Natural killer cell (primary cell): ENCODE data around the gene RPL19. TPM values are rescaled to one million over a fixed set of nuclear protein-coding genes. Genes with fewer than 3 reads are reported as not detected.

Source experiments
- ATAC-seq, 3 donors: fragments of 150-1000 bp in 2 of 3; fragments of 200-7000 bp in 1 of 3; cut with Tn5 transposase; 1 replicate in 1 of 3; 2 replicates in 2 of 3; pipeline ENCODE4 v1.10.0; 2021; ENCODE audit warnings: mild to moderate bottlenecking in 2 of 3, moderate library complexity in 2 of 3
- DNase-seq, 2 donors: peaks; one replicate each; pipeline versions ENCODE4 v3.0.0 to v3.0.0-alpha.2; 2013 to 2021; ENCODE audit warnings: mixed read lengths in 1 of 2
- H3K27ac ChIP-seq: one replicate; pipeline ENCODE4 v1.5.1; 2013; ENCODE audit warnings: mild to moderate bottlenecking, low read length
- H3K27me3 ChIP-seq: one replicate; pipeline ENCODE4 v1.6.1; 2013; ENCODE audit warnings: low read length; ENCODE audit not compliant: control insufficient read depth, insufficient read depth
- H3K36me3 ChIP-seq: one replicate; pipeline ENCODE4 v1.6.1; 2013; ENCODE audit warnings: low read length; ENCODE audit not compliant: control insufficient read depth, insufficient read depth
- H3K4me1 ChIP-seq: one replicate; pipeline ENCODE4 v1.6.1; 2013; ENCODE audit warnings: low read length; ENCODE audit not compliant: control insufficient read depth, insufficient read depth
- H3K4me3 ChIP-seq: one replicate; pipeline ENCODE4 v1.5.1; 2013; ENCODE audit warnings: low read length
- H3K9me3 ChIP-seq: one replicate; pipeline ENCODE4 v1.6.1; 2013; ENCODE audit warnings: low read length; ENCODE audit not compliant: control insufficient read depth, insufficient read depth
- H3K27ac Mint-ChIP-seq, 2 donors: one replicate each; pipeline ENCODE4 v1.8.0; 2022; ENCODE audit warnings: mild to moderate bottlenecking in 2 of 2, mixed read lengths in 2 of 2, moderate library complexity in 1 of 2
- H3K27me3 Mint-ChIP-seq, 2 donors: one replicate each; pipeline ENCODE4 v1.8.0; 2022; ENCODE audit warnings: low read depth in 2 of 2, mixed read lengths in 2 of 2
- H3K36me3 Mint-ChIP-seq: one replicate; pipeline ENCODE4 v1.8.0; 2022; ENCODE audit warnings: mixed read lengths
- H3K4me1 Mint-ChIP-seq, 2 donors: one replicate each; pipeline ENCODE4 v1.8.0; 2022; ENCODE audit warnings: mixed read lengths in 2 of 2
- H3K4me3 Mint-ChIP-seq: one replicate; pipeline ENCODE4 v1.8.0; 2022; ENCODE audit warnings: mild to moderate bottlenecking, moderate library complexity, mixed read lengths
- H3K9me3 Mint-ChIP-seq, 2 donors: one replicate each; pipeline ENCODE4 v1.8.0; 2022; ENCODE audit warnings: mixed read lengths in 2 of 2
- WGBS: methylation state at CpG from one replicate; pipeline ENCODE4 v1.1.7; 2013; ENCODE audit warnings: missing lambda C conversion rate; ENCODE audit not compliant: insufficient coverage; 5-methylcytosine and 5-hydroxymethylcytosine counted together
- intact Hi-C: fragments of 100-400 bp; cut with micrococcal nuclease; formaldehyde crosslinking; loops from one replicate; pipeline ENCODE4 v1.14.2; 2022
- total RNA-seq, 4 donors: library from RNA; stranded (reverse); fragments of 120-200 nt in 1 of 4; gene quantifications; one replicate each; pipeline versions ENCODE4 v1.2.3 to v1.2.4, GENCODE V29; 2013 to 2022
- TF ChIP-seq, protein P1 (sequence below): fragments of 200-600 bp; IDR thresholded peaks from one replicate; pipeline ENCODE4 v1.8.0; 2022; ENCODE audit warnings: antibody characterized with exemption

The RPL19 gene
- total RNA-seq, 3 donors from 2014 or later (not counting 1 experiment from before 2014, with no cell fraction given) = 1,182 to 1,484 (median 1,482) TPM

DNA sequence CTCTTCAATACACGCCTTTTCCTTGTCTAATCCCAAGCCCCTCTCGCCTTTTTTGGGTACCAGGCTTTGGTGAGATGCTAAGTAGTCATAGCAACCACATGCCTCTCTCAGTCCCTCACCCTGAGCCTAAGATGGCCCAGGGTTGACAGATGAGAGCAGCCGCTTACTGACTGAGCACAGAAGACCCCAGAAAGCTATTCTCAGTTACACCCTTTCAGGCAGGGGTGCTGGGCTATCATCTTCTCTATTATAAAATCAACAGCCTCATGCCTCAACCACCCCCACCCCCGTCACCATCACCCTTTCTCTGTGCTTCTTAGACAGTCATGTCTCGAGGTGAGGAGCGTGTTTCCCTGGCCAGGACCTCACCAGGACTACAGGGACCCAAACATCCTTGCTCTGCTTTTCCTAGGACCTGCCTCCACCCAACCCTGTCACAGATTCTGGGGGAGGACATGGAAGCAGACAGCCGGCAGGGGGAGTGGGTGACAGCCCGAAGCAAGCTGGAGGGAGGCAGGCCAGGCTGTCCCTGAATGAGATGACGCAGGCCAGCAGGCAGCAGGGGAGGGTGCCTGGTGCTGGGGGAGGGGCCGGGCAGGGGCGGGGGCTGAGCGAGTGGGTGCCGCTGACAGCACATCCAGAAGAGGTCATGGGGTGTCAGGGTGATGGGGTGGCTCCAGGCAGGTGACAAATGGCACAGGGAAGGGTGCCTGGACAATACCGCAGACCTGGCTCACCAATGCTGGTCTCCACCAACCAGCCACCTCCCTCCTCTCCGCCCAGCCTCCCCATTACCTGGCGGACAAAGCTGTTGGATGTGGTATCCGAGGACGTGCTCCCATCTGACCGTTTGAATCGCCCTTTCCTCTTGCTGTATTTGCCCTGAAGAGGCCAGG, 5.7 kb upstream of the RPL19 start:
- Histone ChIP-seq H3K4me1 (peaks cover 42% of the 10 kb centered on the region), H3K4me3 (no peak overlapping the region), H3K9me3 (no peaks in the 10 kb centered on the region), H3K27ac (no peak overlapping the region), H3K36me3 (peaks cover 12% of the 10 kb centered on the region), H3K27me3 (no peaks in the 10 kb centered on the region)
- TF ChIP-seq, protein P1, sequence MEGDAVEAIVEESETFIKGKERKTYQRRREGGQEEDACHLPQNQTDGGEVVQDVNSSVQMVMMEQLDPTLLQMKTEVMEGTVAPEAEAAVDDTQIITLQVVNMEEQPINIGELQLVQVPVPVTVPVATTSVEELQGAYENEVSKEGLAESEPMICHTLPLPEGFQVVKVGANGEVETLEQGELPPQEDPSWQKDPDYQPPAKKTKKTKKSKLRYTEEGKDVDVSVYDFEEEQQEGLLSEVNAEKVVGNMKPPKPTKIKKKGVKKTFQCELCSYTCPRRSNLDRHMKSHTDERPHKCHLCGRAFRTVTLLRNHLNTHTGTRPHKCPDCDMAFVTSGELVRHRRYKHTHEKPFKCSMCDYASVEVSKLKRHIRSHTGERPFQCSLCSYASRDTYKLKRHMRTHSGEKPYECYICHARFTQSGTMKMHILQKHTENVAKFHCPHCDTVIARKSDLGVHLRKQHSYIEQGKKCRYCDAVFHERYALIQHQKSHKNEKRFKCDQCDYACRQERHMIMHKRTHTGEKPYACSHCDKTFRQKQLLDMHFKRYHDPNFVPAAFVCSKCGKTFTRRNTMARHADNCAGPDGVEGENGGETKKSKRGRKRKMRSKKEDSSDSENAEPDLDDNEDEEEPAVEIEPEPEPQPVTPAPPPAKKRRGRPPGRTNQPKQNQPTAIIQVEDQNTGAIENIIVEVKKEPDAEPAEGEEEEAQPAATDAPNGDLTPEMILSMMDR = no peak
- Mint-ChIP-seq H3K9me3 (no peaks in the 10 kb centered on the region), H3K4me1 (peaks cover 15 to 44% of the 10 kb centered on the region in 2 donors), H3K36me3 (no peaks in the 10 kb centered on the region), H3K27ac (peak overlapping the region in 1 of 2 donors; percentile 84), H3K27me3 (no peaks in the 10 kb centered on the region), H3K4me3 (no peak overlapping the region)
- DNase-seq (no peak), ATAC-seq (no peak)
- WGBS = 94% methylated on average over 20 of the region's 20 CpGs
- intact Hi-C loops = no loop called here

DNA sequence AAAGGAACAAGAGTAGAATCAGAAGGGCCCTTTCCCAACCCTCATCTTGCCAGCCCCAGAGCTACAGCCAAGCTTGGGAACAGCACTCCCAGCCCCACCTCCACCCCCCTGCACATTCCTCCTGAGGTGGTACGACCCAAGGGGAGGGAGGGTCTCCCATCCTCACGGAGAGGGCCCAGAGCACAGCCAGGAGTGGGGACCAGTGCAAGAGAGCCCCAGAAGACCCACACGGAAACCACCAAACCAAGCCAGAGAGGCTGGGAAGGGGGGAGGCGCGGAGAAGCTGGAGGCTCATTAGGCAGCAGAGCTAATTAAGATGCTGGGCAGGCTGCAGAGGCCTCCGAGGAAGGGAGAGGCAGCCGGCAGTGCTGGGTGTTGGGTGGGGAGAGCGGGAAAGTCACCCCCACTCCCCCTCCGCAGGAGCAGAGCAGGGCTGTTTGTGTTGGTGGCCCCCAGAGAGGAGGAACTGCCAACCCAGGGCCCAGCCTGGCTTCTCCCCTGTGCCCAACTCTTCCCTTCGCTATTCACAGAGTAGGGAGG, 5.0 kb upstream of the RPL19 start:
- peak overlapping the region; percentile 68 for H3K4me3 Mint-ChIP-seq
- H3K4me1 Mint-ChIP-seq = peaks cover 22 to 51% of the 10 kb centered on the region in 2 donors
- no peaks in the 10 kb centered on the region for H3K9me3 Mint-ChIP-seq
- H3K27me3 Mint-ChIP-seq = no peaks in the 10 kb centered on the region
- H3K36me3 Mint-ChIP-seq = no peaks in the 10 kb centered on the region
- intact Hi-C loops = no loop called here
- TF ChIP-seq, protein P1 = no peak
- Histone ChIP-seq H3K4me3 (no peak overlapping the region), H3K36me3 (peaks cover 12% of the 10 kb centered on the region), H3K27ac (no peak overlapping the region), H3K4me1 (peaks cover 46% of the 10 kb centered on the region), H3K27me3 (no peaks in the 10 kb centered on the region), H3K9me3 (no peaks in the 10 kb centered on the region)
- ATAC-seq (no peak), DNase-seq (no peak)
- peak overlapping the region; percentile 72 to 84 for H3K27ac Mint-ChIP-seq
- WGBS = 90% methylated on average over 9 of the region's 10 CpGs

DNA sequence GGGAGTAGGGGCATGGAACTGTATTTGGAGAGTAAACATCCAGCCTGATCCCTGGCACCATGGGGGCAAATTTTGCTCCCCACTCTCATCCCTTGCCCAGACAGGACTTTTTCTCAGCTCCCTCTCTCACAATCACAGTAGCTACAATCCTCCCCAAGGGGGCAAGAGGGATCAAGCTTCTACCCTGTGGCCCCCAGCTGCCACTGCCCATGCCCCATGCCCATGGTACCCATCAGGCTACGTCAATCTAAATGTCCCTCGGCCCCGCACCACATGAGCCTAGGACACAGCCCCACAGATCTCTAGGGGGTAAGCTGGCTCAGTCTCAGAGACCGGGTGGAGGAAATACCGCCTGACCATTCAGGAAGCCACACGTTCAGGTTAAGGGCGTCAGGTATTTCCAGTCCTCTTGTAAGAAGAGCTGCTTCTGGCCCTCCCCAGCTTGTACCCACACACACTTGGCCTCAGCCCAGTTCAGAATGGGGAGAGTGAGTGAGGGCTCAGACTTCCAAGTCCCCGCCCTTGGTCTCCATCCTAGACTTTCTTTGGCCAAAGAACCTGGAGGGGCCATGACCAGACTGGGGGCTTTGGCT, 4.4 kb upstream of the RPL19 start:
- intact Hi-C loops = no loop called here

More for the DNA sequence above, 4.4 kb upstream of the RPL19 start:
- peaks cover 48% of the 10 kb centered on the region for H3K4me1 ChIP-seq
- peak overlapping the region; percentile 68 for H3K4me3 Mint-ChIP-seq
- peak overlapping the region; percentile 39 for H3K27ac ChIP-seq
- TF ChIP-seq, protein P1 = no peak
- peak in 1 of 3 donors; percentile 10 for ATAC-seq
- DNase-seq = peak in 1 of 2 donors; percentile 57
- 18% methylated on average over 8 of the region's 8 CpGs for WGBS
- no peaks in the 10 kb centered on the region for H3K27me3 ChIP-seq
- H3K27me3 Mint-ChIP-seq = no peaks in the 10 kb centered on the region
- peak overlapping the region; percentile 72 to 84 for H3K27ac Mint-ChIP-seq
- H3K36me3 ChIP-seq = peaks cover 12% of the 10 kb centered on the region
- no peaks in the 10 kb centered on the region for H3K9me3 Mint-ChIP-seq
- no peaks in the 10 kb centered on the region for H3K36me3 Mint-ChIP-seq
- H3K9me3 ChIP-seq = no peaks in the 10 kb centered on the region
- peaks cover 28 to 57% of the 10 kb centered on the region in 2 donors for H3K4me1 Mint-ChIP-seq
- no peak overlapping the region for H3K4me3 ChIP-seq
